PC-9 (cell line): ENCODE results near the gene TMEM11.

Experiments used
- CTCF ChIP-seq: fragments of 200-600 bp; sonication (generic); conservative IDR thresholded peaks from 2 replicates; pipeline ENCODE4 v1.6.1; 2017; ENCODE audit warnings: mixed run types, antibody characterized with exemption, mild to moderate bottlenecking, moderate library complexity
- EZH2 ChIP-seq: fragments of 200-600 bp; sonication (generic); IDR thresholded peaks from 2 replicates; pipeline ENCODE4 v1.8.0; 2017; ENCODE audit warnings: antibody characterized with exemption, low read depth

- no peak for TF ChIP-seq CTCF
- TF ChIP-seq EZH2, result no peak
Measured at GRCh38 chr17:21214777-21215541, 998 bp upstream of the TMEM11 start.
